Measurements from ENCODE around the gene MCM3. TPM values are rescaled to one million over a fixed set of nuclear protein-coding genes. Genes with fewer than 3 reads are reported as not detected.

The MCM3 gene
- total RNA-seq, 1 experiment from 2014 or later, result 191 TPM

- TF ChIP-seq, protein P1, sequence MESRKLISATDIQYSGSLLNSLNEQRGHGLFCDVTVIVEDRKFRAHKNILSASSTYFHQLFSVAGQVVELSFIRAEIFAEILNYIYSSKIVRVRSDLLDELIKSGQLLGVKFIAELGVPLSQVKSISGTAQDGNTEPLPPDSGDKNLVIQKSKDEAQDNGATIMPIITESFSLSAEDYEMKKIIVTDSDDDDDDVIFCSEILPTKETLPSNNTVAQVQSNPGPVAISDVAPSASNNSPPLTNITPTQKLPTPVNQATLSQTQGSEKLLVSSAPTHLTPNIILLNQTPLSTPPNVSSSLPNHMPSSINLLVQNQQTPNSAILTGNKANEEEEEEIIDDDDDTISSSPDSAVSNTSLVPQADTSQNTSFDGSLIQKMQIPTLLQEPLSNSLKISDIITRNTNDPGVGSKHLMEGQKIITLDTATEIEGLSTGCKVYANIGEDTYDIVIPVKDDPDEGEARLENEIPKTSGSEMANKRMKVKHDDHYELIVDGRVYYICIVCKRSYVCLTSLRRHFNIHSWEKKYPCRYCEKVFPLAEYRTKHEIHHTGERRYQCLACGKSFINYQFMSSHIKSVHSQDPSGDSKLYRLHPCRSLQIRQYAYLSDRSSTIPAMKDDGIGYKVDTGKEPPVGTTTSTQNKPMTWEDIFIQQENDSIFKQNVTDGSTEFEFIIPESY (IDR thresholded peaks at IDR 0.05; ENCODE audit: extremely low read depth, insufficient replicate concordance, low read length), result no peak
Measured at GRCh38 chr6:52261229-52261628, 23.3 kb downstream of the MCM3 start (continued).

- no peak for DNase-seq (ENCODE audit: low read depth, low spot score)
- no peak for ATAC-seq
- BruUV-seq (replicated peaks), result no TSS peak
- H3K4me1 ChIP-seq (ENCODE audit: control insufficient read depth in 1 of 2, insufficient read depth in 2 of 2, low read length in 2 of 2), result no peaks in the 10 kb centered on the region
- no peak overlapping the region for H3K4me2 ChIP-seq (ENCODE audit: low read length)
- H2AFZ ChIP-seq (ENCODE audit: low read depth, low read length, poor library complexity, severe bottlenecking), result no peak overlapping the region
- peaks cover 28 to 37% of the 10 kb centered on the region in 2 experiments for H3K36me3 ChIP-seq (ENCODE audit: control insufficient read depth in 1 of 2, insufficient read depth in 2 of 2, low read length in 2 of 2)
- ChIA-PET RAD21 (ENCODE audit: low non-redundant PET in 1 of 2, low total read pairs in 2 of 2, uncharacterized antibody in 2 of 2, unreplicated experiment in 2 of 2) (no interaction called here), POLR2A (no interaction called here), CTCF (interaction anchor here (4.5 kb wide), 1 partner anchor 97 kb away, joined by 21 read pairs; no protein-coding TSS in a partner anchor)
- H4K20me1 ChIP-seq (ENCODE audit: insufficient read depth), result no peaks in the 10 kb centered on the region
- intact Hi-C loops (cut with micrococcal nuclease), result no loop called here
- H3K79me2 ChIP-seq (ENCODE audit: insufficient read depth, low read length), result no peaks in the 10 kb centered on the region
- H3K27ac ChIP-seq (ENCODE audit: low read depth, low read length), result no peak overlapping the region
- H3K9me3 ChIP-seq (ENCODE audit: control insufficient read depth in 1 of 2, insufficient read depth in 1 of 2, low read depth in 1 of 2, low read length in 2 of 2), result no peaks in the 10 kb centered on the region
- H3K9me2 ChIP-seq (ENCODE audit: insufficient read depth), result no peaks in the 10 kb centered on the region
- H3K27me3 ChIP-seq (ENCODE audit: insufficient read depth, low read length), result peaks cover 3% of the 10 kb centered on the region; the same call in 1 of the 2 replicates
- no peak overlapping the region for H3K4me3 ChIP-seq (replicated peaks in 1 of 2; ENCODE audit: low read depth in 1 of 2, low read length in 2 of 2)
- no peak overlapping the region for H3K9ac ChIP-seq (ENCODE audit: low read length)
- TF ChIP-seq RAD21 (IDR thresholded peaks at IDR 0.05; ENCODE audit: low read depth) (no peak), YY1 (IDR thresholded peaks at IDR 0.05; ENCODE audit: extremely low read depth, insufficient replicate concordance, low read depth, low read length) (no peak), JUND (IDR thresholded peaks at IDR 0.05) (no peak), ZFX (IDR thresholded peaks at IDR 0.05) (no peak), CEBPB (IDR thresholded peaks at IDR 0.05; ENCODE audit: low read depth) (no peak), TCF7L2 (IDR thresholded peaks at IDR 0.05; ENCODE audit: borderline replicate concordance, extremely low read depth, insufficient read depth, insufficient read length) (no peak), POLR2A (IDR thresholded peaks at IDR 0.05; ENCODE audit: borderline replicate concordance, extremely low read depth, insufficient read depth, insufficient read length) (no peak), FOSL1 (IDR thresholded peaks at IDR 0.05; ENCODE audit: low read depth) (no peak), CBX3 (IDR thresholded peaks at IDR 0.05; ENCODE audit: low read depth) (no peak), REST (IDR thresholded peaks at IDR 0.05; ENCODE audit: low read depth) (no peak), ZNF274 (IDR thresholded peaks at IDR 0.05; ENCODE audit: low read depth, low read length) (no peak), SIN3A (IDR thresholded peaks at IDR 0.05; ENCODE audit: low read depth) (no peak), SP1 (IDR thresholded peaks at IDR 0.05; ENCODE audit: low read depth) (no peak)
- TF ChIP-seq, protein P2, sequence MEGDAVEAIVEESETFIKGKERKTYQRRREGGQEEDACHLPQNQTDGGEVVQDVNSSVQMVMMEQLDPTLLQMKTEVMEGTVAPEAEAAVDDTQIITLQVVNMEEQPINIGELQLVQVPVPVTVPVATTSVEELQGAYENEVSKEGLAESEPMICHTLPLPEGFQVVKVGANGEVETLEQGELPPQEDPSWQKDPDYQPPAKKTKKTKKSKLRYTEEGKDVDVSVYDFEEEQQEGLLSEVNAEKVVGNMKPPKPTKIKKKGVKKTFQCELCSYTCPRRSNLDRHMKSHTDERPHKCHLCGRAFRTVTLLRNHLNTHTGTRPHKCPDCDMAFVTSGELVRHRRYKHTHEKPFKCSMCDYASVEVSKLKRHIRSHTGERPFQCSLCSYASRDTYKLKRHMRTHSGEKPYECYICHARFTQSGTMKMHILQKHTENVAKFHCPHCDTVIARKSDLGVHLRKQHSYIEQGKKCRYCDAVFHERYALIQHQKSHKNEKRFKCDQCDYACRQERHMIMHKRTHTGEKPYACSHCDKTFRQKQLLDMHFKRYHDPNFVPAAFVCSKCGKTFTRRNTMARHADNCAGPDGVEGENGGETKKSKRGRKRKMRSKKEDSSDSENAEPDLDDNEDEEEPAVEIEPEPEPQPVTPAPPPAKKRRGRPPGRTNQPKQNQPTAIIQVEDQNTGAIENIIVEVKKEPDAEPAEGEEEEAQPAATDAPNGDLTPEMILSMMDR (IDR thresholded peaks at IDR 0.05 in 2 of 3, conservative IDR thresholded peaks at IDR 0.05 in 1 of 3; ENCODE audit: borderline replicate concordance in 1 of 3, insufficient read depth in 1 of 3, low read depth in 2 of 3, low read length in 2 of 3), result no peak
- TF ChIP-seq, protein P1 (IDR thresholded peaks at IDR 0.05; ENCODE audit: extremely low read depth, insufficient replicate concordance, low read length), result no peak
- TF ChIP-seq, protein P3, sequence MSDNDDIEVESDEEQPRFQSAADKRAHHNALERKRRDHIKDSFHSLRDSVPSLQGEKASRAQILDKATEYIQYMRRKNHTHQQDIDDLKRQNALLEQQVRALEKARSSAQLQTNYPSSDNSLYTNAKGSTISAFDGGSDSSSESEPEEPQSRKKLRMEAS (IDR thresholded peaks at IDR 0.05), result no peak
Measured at GRCh38 chr6:52260634-52261033, 23.9 kb downstream of the MCM3 start.
